ENCODE results near the gene TTPAL. TPM values are rescaled to one million over a fixed set of nuclear protein-coding genes. Genes with fewer than 3 reads are reported as not detected.

TTPAL gene
- 3.4 TPM for total RNA-seq
- long read RNA-seq, full-length matches to known transcripts = 2 of 4 reads
- long read RNA-seq, partial matches to known transcripts = 1 of 4 reads
- long read RNA-seq, other reads (novel, unspliced or antisense) = 1 of 4 reads

DNA sequence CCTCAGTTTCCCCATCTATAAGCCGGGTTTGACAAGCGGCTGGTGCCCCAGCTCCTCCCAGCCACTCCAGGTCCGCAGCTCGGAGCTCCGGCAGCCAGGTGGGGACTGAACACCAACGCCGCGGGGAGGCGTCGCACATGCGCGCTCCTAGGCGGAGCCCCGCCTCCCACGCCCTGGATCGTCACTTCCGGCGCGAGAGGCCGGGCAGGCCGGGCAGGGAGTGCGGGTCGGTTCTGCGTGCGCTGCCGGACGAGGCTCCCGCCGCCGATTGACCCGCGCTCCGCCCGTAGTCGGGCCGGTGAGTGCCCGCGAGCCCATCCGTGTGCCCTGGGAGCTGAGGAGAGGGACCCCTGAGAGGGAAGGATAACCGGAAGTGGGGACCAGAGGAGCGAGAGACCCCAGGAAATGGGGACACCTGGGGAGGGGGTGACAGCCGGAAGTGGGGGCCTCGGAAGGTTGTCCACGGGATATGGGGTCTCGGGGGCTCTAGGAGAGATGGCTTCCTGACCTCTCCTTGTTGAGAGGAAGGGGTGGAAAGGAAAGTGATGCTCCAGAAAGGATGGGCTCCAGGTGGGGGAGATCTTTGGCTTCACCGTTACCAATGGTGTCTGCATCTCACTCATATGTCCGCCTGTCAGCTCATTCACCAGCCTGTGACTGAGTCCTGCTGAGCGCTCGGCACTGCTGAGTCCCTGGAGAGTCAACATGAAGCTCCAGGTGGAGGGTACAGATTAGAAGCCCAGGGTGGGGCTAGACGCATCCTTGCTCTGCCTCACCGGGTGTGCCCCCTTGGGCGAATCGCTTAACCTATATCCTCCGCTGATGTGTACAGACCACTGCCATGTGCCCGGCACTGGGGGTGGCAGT lies at the start of gene TTPAL:
TSS of gene TTPAL (plus strand) at position 181 of the 867 bp plus-strand sequence. CDS start 4,126 bp downstream, outside the sequence.
- peak; percentile 93 for DNase-seq
- peak; percentile 98 for ATAC-seq (ENCODE audit: poor library complexity)
- intact Hi-C loops (cut with DNase I) = no loop called here

- intact Hi-C loops (cut with DNase I) = no loop called here
- ATAC-seq (ENCODE audit: poor library complexity) (no peak), DNase-seq (no peak)
These were observed 49.8 kb upstream of the TTPAL start for GRCh38 chr20:44425923-44426322.

DNA sequence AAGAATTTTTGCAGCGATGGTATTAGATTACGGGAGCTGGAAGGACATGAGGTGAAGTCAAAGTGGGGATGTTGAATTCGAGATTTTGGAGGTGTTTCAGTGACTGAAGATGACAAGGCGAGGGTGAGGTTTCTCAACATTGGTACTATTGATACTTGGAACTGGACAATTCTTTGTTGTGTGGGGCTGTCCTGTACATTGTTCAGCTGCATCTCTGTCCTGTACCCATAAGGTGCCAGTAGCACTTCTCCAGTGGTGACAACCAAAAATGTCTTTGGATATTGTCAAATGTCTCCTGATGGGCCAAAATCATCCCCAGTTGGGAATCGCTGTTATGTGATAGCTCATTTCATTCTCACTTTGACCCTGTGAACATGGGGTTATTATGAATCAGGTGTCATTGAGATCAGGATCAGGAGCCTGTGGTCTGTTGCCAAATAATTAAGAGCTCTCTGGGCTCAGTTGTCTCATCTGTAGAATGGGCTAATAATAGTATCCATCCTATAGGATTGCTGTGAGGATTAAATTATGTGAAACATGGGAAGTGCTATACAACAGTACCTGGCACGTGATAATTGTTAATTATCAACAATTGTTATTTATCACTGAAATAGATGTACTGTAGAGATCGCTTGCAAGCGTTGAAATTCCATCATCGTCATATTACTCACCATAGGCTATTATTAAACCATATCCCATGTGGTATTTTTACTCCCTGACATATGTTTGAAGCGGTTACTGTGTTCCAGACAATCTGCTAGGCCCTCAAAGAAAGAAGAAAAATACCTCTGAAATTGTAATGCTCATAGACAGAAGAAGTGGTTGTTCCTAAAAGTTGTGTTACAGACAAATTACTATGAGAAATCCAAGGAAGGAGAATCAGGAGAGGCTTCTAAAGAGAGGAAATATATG lies 48.5 kb upstream of the TTPAL start:
- intact Hi-C loops (cut with DNase I) = no loop called here
- DNase-seq = no peak
- no peak for ATAC-seq (ENCODE audit: poor library complexity)

DNA sequence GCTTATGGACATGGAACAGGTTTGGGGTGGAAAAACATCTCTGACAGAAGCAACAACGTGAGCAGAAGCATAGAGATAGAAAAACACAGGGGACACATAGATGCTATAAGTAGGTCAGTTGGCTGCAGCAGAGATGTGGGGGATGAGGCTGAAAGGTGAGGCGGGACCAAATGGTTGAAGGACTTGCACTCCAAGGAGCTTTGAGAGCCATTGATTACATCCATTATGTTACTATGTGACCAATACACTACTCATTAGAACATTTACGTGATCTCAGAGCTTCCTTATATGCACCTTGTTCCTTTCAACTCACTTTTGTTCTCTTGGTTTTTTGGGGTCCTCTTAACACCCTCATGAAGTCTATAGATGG lies 47.9 kb upstream of the TTPAL start:
- no peak for DNase-seq
- intact Hi-C loops (cut with DNase I) = no loop called here
- no peak for ATAC-seq (ENCODE audit: poor library complexity)

GRCh38 chr20:44428174-44429016 lies 47.3 kb upstream of the TTPAL start:
- DNase-seq = no peak
- no peak for ATAC-seq (ENCODE audit: poor library complexity)
- intact Hi-C loops (cut with DNase I) = no loop called here

DNA sequence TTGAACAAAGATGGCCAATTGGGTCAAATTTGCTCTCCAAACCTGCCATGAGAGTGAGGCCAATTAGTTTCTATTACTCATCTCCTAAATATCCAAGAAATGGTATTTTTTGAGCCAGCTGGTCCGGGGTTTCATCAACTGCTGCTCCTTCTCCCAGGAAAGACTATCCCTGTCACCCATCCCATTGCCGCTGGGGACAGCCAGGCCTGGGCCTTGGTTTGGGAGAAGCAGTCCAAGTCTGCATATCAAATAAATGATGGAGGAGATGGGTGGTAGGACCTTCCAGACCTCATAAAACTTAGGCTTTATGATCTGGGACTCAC lies 46.7 kb upstream of the TTPAL start:
- ATAC-seq (ENCODE audit: poor library complexity) (no peak), DNase-seq (no peak)
- intact Hi-C loops (cut with DNase I) = no loop called here

DNA sequence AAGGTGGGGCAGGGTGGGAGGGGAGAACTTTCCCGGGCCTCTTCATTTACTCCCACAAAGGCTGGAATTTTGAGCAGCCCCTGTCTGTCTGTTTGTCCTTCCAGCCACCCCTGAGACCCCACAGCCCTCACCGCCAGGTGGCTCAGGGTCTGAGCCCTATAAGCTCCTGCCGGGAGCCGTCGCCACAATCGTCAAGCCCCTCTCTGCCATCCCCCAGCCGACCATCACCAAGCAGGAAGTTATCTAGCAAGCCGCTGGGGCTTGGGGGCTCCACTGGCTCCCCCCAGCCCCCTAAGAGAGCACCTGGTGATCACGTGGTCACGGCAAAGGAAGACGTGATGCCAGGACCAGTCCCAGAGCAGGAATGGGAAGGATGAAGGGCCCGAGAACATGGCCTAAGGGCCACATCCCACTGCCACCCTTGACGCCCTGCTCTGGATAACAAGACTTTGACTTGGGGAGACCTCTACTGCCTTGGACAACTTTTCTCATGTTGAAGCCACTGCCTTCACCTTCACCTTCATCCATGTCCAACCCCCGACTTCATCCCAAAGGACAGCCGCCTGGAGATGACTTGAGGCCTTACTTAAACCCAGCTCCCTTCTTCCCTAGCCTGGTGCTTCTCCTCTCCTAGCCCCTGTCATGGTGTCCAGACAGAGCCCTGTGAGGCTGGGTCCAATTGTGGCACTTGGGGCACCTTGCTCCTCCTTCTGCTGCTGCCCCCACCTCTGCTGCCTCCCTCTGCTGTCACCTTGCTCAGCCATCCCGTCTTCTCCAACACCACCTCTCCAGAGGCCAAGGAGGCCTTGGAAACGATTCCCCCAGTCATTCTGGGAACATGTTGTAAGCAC lies 46.0 kb upstream of the TTPAL start:
- DNase-seq = no peak
- ATAC-seq (ENCODE audit: poor library complexity) = no peak
- intact Hi-C loops (cut with DNase I) = no loop called here

DNA sequence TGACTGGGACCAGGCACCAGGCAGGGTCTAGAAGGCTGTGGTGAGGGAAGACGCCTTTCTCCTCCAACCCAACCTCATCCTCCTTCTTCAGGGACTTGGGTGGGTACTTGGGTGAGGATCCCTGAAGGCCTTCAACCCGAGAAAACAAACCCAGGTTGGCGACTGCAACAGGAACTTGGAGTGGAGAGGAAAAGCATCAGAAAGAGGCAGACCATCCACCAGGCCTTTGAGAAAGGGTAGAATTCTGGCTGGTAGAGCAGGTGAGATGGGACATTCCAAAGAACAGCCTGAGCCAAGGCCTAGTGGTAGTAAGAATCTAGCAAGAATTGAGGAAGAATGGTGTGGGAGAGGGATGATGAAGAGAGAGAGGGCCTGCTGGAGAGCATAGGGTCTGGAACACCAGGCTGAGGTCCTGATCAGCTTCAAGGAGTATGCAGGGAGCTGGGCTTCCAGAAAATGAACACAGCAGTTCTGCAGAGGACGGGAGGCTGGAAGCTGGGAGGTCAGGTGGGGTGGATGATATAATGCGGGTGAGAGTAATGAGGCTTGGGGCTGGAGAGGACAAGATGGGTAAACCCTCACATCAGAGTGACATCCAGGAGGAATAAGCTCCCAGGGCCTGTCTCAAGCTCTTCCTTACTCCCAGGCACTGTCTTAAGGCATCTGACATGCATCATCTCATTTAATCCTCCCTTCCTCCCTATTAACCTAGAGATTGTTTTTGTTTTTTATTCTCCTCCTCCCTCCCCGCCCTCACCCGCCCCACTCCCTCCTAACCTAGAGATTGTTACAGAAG lies 45.2 kb upstream of the TTPAL start:
- no peak for ATAC-seq (ENCODE audit: poor library complexity)
- no peak for DNase-seq

GRCh38 chr20:44431118-44431501 lies 44.6 kb upstream of the TTPAL start:
- ATAC-seq (ENCODE audit: poor library complexity) (no peak), DNase-seq (no peak)
- intact Hi-C loops (cut with DNase I) = no loop called here

More for the DNA sequence above, 45.2 kb upstream of the TTPAL start:
- intact Hi-C loops (cut with DNase I) = no loop called here

GRCh38 chr20:44431502-44432234 lies 44.0 kb upstream of the TTPAL start:
- no peak for ATAC-seq (ENCODE audit: poor library complexity)
- intact Hi-C loops (cut with DNase I) = no loop called here
- no peak for DNase-seq

DNA sequence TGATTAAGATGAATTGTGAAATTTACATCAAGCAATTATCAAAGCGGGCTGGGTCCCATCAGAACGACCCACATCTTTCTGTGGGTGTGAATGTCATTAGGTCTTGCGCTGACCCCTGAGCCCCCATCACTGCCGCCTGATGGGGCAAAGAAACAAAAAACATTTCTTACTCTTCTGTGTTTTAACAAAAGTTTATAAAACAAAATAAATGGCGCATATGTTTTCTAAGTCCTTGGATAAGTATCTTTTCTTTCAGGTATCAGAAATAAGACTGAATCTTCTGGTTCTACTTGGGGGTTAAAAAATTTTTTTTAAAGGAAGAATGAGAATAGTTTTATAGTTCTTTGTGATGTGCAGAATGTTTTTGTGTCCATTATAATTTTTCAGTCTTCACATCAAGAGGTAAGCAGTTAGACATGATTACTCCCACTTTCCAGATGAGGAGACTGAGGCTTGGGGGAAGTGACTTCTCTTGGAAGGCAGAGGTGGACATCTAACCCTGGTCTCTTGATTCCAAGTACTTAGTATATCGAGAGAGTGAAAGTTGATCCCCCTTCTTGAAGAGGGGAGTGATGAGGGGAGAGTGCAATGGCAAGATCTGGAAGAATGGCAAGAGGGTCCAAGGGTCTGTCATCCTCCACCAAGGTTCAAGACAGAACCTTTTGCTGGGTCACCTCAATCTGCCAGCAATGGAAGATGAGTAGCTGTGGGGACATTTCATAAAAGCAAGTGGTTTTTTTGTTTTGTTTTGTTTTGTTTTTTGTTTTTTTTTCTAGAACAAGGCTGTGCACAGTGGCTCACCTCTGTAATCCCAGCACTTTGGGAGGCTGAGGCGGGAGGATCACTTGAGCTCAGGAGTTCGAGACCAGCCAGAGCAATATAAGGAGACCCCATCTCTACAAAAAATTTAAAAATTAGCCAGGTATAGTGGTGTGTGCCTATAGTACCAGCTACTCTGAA lies 42.8 kb upstream of the TTPAL start:
- ATAC-seq (ENCODE audit: poor library complexity) = no peak
- DNase-seq = no peak
- intact Hi-C loops (cut with DNase I) = no loop called here

GRCh38 chr20:44433751-44434538 lies 41.7 kb upstream of the TTPAL start:
- intact Hi-C loops (cut with DNase I) = no loop called here
- no peak for DNase-seq
- no peak for ATAC-seq (ENCODE audit: poor library complexity)

GRCh38 chr20:44435630-44436335 lies 39.9 kb upstream of the TTPAL start:
- intact Hi-C loops (cut with DNase I) = no loop called here
- ATAC-seq (ENCODE audit: poor library complexity) = no peak

DNA sequence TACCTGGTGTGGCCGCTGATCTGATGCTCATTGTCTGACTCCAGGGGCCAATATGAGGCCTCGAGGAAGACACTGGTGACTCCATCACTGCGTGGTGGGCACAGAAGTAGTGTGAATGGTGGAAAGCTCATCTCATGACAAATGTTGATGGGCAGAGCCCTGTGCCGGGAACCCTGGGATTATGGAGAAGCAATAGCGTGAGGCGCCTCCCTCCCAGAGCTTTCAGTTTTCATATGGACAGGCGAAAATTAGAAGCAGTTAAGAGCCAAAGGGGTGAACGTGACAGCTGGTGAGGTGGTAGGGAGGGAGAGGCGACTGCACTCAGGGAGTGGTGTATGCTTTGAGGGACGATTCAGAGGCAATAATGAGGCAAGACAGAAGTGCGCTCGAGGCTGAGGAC lies 39.3 kb upstream of the TTPAL start:
- intact Hi-C loops (cut with DNase I) = no loop called here
- no peak for ATAC-seq (ENCODE audit: poor library complexity)
- DNase-seq = no peak

More at GRCh38 chr20:44435630-44436335, 39.9 kb upstream of the TTPAL start:
- no peak for DNase-seq

All from Right ventricle myocardium superior (tissue), 1 donor.